ENCODE measurements around the gene VTA1.
"Not testable (repeated sequence)": the region's sequence is repeated elsewhere in the genome, so short reads cannot be mapped to it uniquely, and the experiment has no call there.

Gene VTA1

GRCh38 chr6:142225115-142225514 is 78.1 kb downstream of the VTA1 start:
- TF ChIP-seq, protein P1, sequence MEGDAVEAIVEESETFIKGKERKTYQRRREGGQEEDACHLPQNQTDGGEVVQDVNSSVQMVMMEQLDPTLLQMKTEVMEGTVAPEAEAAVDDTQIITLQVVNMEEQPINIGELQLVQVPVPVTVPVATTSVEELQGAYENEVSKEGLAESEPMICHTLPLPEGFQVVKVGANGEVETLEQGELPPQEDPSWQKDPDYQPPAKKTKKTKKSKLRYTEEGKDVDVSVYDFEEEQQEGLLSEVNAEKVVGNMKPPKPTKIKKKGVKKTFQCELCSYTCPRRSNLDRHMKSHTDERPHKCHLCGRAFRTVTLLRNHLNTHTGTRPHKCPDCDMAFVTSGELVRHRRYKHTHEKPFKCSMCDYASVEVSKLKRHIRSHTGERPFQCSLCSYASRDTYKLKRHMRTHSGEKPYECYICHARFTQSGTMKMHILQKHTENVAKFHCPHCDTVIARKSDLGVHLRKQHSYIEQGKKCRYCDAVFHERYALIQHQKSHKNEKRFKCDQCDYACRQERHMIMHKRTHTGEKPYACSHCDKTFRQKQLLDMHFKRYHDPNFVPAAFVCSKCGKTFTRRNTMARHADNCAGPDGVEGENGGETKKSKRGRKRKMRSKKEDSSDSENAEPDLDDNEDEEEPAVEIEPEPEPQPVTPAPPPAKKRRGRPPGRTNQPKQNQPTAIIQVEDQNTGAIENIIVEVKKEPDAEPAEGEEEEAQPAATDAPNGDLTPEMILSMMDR (conservative IDR thresholded peaks at IDR 0.05), result no peak
- TF ChIP-seq ZFX (IDR thresholded peaks at IDR 0.05), result no peak
- no peak overlapping the region for H3K27ac ChIP-seq

DNA sequence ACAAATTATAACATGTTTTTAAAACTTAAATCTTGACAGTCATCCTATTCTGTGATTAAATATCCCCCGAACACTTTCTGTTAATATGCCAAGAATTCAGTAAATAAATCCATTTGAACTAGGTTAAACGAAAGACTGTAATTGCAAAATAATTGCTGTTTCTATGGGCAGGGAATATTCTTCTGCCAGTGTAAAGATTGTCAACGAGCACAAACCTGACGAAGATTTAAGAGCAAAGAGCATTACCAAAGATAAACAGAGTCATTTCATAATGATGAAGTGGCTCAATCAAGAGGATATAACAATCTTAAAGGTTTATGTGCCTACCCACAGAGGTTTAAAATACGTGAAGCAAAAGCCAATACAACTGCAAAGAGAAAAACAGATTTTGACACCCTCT is 78.5 kb downstream of the VTA1 start:
- no peak overlapping the region for H3K27ac ChIP-seq
- TF ChIP-seq, protein P1 (conservative IDR thresholded peaks at IDR 0.05), result no peak
- no peak for TF ChIP-seq ZFX (IDR thresholded peaks at IDR 0.05)

DNA sequence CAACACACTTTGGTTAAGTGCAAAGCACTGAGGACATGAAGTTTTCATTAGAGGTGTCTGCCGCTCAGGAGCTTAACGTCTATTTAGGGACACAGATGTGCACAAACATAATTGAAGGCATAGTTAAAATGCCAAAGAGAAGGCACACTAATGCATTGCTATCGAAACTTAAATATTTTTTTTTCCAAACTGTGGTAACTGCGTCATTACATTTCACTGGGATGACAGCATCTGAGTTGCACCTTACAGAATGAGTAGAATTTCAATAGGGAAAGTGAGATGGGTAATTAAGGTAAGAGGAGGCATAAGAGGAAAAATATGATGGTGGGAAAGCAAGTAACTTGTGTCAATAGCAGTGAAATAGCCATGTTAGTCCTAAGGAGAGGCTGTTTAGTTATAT is 79.7 kb downstream of the VTA1 start:
- H3K27ac ChIP-seq, result no peak overlapping the region
- TF ChIP-seq, protein P1 (conservative IDR thresholded peaks at IDR 0.05), result no peak
- no peak for TF ChIP-seq ZFX (IDR thresholded peaks at IDR 0.05)

DNA sequence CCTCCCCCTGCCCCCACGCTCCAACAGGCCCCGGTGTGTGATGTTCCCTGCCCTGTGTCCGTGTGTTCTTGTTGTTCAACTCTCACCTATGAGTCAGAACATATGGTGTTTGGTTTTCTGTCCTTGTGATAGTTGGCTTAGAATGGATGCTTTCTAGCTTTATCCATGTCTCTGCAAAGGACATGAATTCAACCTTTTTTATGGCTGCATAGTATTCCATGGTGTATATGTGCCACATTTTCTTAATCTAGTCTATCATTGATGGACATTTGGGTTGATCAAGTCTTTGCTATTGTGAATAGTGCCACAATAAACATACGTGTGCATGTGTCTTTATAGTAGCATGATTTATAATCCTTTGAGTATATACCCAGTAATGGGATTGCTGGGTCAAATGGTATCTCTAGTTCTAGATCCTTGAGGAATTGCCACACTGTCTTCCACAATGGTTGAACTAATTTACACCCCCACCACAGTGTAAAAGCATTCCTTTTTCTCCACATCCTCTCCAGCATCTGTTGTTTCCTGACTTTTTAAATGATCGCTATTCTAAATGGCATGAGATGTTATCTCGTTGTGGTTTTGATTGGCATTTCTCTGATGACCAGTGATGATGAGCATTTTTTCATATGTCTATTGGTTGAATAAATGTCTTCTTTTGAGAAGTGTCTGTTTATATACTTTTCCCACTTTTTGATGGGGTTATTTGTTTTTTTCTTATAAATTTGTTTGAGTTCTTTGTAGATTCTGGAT is 82.6 kb downstream of the VTA1 start:
- not testable (repeated sequence) for H3K27ac ChIP-seq

DNA sequence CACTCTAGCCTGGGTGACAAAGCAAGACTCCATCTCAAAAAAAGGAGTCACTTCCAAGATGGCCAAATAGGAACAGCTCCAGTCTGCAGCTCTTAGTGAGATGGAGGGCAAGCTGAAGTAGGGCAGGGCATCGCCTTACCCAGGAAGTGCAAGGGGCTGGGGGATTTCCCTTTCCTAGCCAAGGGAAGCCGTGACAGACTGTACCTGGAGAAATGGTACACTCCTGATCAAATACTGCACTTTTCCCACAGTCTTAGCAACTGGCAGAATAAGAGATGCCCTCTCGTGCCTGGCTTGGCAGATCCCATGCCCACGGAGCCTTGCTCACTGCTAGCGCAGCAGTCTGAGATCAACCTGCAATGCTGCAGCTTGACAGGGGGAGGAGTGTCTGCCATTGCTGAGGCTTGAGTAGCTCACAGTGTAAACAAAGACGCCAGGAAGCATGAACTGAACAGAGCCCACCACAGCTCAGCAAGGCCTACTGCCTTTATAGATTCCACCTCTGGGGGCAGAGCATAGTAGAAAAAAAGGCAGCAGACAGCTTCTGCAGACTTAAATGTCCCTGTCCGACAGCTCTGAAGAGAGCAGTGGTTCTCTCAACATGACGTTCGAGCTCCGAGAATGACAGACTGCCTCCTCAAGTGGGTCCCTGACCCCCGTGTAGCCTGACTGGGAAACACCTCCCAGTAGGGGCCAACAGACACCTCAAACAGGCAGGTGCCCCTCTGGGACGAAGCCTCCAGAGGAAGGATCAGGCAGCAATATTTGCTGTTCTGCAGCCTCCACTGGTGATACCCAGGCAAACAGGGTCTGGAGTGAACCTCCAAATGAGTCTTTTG is 85.4 kb downstream of the VTA1 start:
- not testable (repeated sequence) for H3K27ac ChIP-seq

DNA sequence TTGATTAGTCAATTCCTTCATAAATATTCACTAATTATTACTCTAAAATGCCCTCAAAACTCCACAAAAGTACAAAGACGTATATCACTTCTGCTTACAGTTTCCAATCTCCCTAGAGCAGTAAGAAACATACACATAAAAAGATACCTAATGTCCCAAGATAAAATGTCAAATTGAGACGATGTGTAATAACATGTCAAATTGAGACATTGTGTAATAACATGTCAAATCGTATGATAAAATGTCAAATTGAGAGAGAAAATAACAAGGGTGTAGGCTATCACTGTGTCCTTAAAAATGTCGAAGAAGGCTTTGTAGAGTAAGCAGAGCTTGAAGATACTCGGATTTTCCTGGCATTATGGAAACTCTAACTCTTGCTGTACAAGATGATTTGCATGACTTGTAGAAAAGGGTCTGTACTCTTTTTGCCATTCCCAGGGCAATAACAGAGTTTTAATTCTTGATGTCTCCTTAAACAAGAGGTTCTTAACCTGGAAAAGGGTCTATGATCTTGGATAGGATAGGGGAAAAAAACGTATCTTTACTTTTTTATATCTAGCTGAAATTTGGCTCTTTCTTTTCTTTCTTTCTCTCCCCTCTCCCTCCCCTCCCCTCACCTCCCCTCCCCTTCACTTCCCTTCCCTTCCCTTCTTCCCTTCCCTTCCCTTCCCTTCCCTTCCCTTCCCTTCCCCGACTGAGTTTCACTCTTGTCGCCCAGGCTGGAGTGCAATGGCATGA is 87.1 kb downstream of the VTA1 start:
- no peak for TF ChIP-seq ZFX (IDR thresholded peaks at IDR 0.05)
- TF ChIP-seq, protein P1 (conservative IDR thresholded peaks at IDR 0.05), result no peak
- H3K27ac ChIP-seq, result no peak overlapping the region

GRCh38 chr6:142235272-142235671 is 88.2 kb downstream of the VTA1 start:
- H3K27ac ChIP-seq, result no peak overlapping the region
- TF ChIP-seq, protein P1 (conservative IDR thresholded peaks at IDR 0.05), result no peak
- TF ChIP-seq ZFX (IDR thresholded peaks at IDR 0.05), result no peak

DNA sequence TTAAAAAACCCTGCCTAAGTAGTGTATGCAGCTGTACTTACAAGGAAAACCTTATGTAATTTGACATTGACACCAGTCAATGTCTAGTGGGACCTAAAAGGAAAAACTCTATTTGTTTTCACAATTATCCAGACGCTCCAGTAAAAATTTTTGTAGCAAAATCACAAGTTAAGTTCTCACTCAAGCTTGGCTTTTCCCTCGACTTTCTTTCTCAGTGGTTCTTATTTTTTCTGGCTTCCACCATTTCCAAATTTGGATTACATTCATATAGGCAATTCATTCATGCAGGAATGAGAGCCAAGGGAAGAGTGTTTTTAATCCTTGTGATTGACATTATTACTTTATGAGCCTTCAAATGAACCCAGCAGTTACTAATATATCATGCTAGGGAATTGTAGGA is 88.7 kb downstream of the VTA1 start:
- no peak for TF ChIP-seq ZFX (IDR thresholded peaks at IDR 0.05)
- TF ChIP-seq, protein P1 (conservative IDR thresholded peaks at IDR 0.05), result no peak
- H3K27ac ChIP-seq, result no peak overlapping the region
